Measurements from ENCODE around the gene TRIM68.

The TRIM68 gene

DNA sequence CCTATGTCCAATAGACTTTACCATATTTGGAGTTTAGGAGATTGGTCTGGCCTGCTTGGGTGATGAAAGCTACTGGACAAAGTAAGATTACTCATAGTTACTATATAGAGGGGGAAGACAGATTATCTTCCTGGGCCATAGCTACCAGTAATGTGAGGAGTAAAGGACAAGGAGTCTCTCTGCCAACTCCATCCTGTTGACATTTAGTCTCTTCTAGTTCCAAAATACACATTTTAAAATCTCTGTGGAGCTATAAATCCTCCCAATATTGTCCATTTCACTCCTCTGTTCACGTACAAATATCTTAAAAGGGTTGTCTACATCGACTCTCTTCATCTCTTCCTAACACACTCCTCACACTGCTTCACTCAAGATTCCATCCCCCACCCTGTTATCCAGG lies 28.1 kb upstream of the TRIM68 start:
- Histone ChIP-seq H3K9ac (ENCODE audit: low read length) (no peak overlapping the region), H3K36me3 (ENCODE audit: control insufficient read depth, insufficient read depth, low read length) (no peaks in the 10 kb centered on the region), H3K27ac (ENCODE audit: low read depth, low read length) (no peak overlapping the region), H3K4me1 (ENCODE audit: control insufficient read depth, insufficient read depth, low read length) (no peaks in the 10 kb centered on the region), H3K27me3 (ENCODE audit: control insufficient read depth, insufficient read depth, low read length) (no peaks in the 10 kb centered on the region), H3K4me3 (ENCODE audit: low read length) (no peak overlapping the region)

DNA sequence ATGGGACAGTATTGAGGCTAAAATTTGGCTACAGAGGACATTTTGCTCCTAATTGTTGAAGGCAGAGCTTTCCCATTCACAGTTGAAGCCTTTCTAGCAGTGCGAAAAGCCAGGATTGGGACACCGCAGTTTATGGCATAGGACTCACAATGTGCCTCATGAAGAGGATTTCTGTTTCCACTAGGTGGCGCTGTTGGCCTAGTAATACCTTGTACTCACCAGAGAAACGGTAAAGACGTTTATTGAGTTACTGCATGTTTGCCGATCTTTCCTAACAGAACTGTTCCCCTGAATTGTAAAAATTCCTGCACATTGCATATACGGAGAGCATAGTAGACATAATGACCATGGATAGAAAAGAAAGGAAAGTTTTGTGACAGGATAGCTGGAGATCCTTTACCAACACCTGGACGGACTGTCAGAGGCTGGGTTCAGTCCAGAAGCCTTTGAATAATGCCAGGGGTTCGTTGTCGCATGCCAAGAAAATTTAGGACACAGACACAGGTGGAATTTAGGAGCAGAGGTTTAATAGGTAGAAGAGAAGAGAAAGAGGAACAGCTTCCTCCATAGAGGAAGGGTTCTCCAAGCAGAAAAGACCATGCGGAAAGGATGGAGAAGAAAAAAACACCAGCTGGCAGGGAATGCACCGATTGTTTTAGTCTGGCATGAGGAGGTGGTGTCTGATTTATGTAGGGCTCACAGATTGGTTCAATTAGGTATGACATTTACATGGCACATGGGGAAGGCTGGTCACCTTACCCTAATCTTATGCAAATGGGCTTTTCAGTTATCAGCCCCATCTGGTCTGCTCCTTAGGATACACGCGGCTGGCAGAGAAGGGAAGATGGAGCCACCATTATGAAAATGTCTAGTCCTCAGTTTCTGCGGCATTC lies 18.4 kb upstream of the TRIM68 start:
- no peak overlapping the region for H3K4me3 ChIP-seq (ENCODE audit: low read length)
- no peaks in the 10 kb centered on the region for H3K4me1 ChIP-seq (ENCODE audit: control insufficient read depth, insufficient read depth, low read length)
- no peak overlapping the region for H3K9ac ChIP-seq (ENCODE audit: low read length)
- no peaks in the 10 kb centered on the region for H3K36me3 ChIP-seq (ENCODE audit: control insufficient read depth, insufficient read depth, low read length)
- no peaks in the 10 kb centered on the region for H3K27me3 ChIP-seq (ENCODE audit: control insufficient read depth, insufficient read depth, low read length)
- H3K27ac ChIP-seq (ENCODE audit: low read depth, low read length): no peak overlapping the region

DNA sequence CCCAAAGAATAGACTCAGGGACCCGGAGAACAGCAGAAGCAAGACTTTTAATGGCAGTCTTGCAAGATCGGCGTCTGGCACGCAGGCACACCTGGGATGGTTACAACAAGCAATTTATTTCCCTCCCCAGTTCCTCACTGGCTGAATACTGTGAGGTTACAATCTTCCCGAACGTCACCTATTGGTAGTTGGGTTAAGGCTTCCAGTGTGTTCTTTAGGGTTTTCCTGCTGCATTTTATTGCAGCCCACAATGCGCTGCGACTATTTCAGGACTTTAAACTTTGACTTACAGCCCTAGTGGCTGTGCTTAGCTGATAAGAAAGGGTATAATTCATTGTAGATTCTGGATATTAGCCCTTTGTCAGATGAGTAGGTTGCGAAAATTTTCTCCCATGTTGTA lies 11.5 kb upstream of the TRIM68 start:
- Histone ChIP-seq H3K9ac (ENCODE audit: low read length) (no peak overlapping the region), H3K27ac (ENCODE audit: low read depth, low read length) (no peak overlapping the region), H3K4me3 (ENCODE audit: low read length) (no peak overlapping the region), H3K27me3 (ENCODE audit: control insufficient read depth, insufficient read depth, low read length) (no peaks in the 10 kb centered on the region), H3K36me3 (ENCODE audit: control insufficient read depth, insufficient read depth, low read length) (no peaks in the 10 kb centered on the region), H3K4me1 (ENCODE audit: control insufficient read depth, insufficient read depth, low read length) (no peaks in the 10 kb centered on the region)

DNA sequence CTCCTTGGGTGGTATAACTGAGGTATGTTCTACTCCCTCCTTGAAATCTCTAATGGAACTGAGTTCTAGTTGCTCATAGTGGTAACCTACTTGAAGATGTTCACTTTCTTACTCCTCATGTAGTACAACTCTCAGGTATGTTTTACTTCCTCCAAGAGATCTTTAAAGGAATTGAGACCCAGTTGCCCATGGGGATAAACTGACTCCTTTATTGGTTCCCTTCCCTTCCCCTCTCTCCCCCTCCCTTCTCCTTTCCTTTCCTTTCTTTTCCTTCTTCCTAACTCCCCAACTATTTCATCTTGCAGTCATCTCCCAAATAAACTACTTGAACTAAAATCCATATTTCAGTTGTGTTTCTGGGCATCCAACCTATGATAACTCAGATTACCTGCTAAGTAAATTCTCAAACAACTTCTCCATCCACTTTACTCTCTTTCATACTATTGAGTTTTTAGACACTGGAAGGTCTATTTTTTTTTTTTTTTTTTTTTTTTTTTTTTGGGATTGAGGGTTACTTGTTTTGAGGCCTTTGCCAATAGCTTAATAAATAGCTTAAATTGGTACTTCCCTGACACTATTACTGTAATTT lies 7.9 kb upstream of the TRIM68 start:
- H3K4me1 ChIP-seq (ENCODE audit: control insufficient read depth, insufficient read depth, low read length): no peaks in the 10 kb centered on the region
- H3K27ac ChIP-seq (ENCODE audit: low read depth, low read length): no peak overlapping the region
- no peaks in the 10 kb centered on the region for H3K36me3 ChIP-seq (ENCODE audit: control insufficient read depth, insufficient read depth, low read length)
- H3K9ac ChIP-seq (ENCODE audit: low read length): no peak overlapping the region
- no peak overlapping the region for H3K4me3 ChIP-seq (ENCODE audit: low read length)
- H3K27me3 ChIP-seq (ENCODE audit: control insufficient read depth, insufficient read depth, low read length): no peaks in the 10 kb centered on the region

DNA sequence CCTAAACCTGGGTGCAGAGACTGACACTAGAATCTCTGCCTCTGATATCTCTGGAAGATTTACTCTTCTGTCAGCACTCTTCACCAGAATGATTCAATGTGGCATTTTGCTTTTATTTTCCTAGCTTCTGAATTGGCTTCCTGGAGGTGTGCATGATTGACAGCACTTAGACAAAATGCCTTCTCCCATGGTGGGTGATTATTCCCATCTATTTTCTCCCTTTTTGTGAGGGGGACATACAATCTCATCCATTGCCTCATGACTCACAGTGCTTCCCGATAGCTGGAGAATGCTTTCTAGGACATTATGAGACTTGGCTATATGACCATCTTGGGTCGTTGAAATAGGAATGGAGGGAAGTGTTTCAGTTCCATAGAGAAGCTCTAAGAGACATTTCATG lies 4.0 kb upstream of the TRIM68 start:
- Histone ChIP-seq H3K27me3 (ENCODE audit: control insufficient read depth, insufficient read depth, low read length) (no peaks in the 10 kb centered on the region), H3K4me1 (ENCODE audit: control insufficient read depth, insufficient read depth, low read length) (no peaks in the 10 kb centered on the region), H3K4me3 (ENCODE audit: low read length) (no peak overlapping the region), H3K36me3 (ENCODE audit: control insufficient read depth, insufficient read depth, low read length) (no peaks in the 10 kb centered on the region), H3K27ac (ENCODE audit: low read depth, low read length) (no peak overlapping the region), H3K9ac (ENCODE audit: low read length) (no peak overlapping the region)

DNA sequence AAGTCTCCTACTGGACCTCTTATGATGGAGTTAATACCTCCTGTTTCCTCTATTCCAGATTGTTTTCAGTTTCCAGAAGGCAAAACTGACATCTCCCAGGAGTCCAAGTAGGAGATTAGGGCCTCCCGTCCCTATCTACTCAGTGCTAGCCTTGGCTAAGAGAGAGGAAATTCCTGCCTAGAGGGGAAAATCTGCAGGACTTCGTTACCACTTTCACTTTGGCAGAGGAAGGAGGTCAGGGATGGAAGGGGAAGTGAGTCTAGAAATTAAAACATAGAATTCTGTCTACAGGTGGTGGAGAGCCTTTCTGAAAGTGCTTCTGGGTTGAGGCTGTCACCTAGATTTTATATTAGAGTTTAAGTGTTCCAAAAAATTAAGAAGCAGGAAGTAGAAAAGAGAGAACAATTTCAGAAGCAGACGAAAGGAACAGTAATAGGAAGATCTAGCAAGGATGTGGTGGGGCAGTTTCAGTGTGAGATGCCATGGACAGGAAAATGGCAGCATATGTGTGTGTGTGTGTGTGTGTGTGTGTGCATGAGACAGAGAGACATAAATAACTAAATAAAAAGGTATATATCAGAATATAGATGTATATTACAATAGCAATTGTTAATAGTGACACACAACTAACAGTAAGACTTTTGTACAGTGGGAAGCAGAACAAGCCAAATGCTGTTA lies 2.4 kb upstream of the TRIM68 start:
- Histone ChIP-seq H3K27ac (ENCODE audit: low read depth, low read length) (no peak overlapping the region), H3K4me1 (ENCODE audit: control insufficient read depth, insufficient read depth, low read length) (no peaks in the 10 kb centered on the region), H3K9ac (ENCODE audit: low read length) (no peak overlapping the region), H3K27me3 (ENCODE audit: control insufficient read depth, insufficient read depth, low read length) (no peaks in the 10 kb centered on the region), H3K4me3 (ENCODE audit: low read length) (peak overlapping the region; percentile 2), H3K36me3 (ENCODE audit: control insufficient read depth, insufficient read depth, low read length) (no peaks in the 10 kb centered on the region)

DNA sequence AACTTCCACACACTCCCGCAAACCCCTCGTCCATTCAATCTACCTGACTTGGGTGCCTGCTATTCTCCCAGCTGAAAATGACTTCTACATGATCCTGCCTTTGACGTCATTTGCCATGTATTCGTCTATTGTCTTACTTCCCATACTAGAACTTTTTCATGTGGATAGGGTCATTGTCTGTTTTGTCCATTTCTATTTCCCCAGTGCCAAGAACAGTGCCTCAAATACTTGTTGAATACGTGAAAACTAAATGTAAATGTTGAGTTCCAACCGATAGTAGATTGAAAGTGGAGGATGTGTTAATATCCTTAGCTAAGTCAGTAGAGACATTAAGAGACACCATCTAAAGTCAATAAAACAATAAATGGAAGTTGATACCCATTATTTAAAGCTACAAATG lies 935 bp downstream of the TRIM68 start:
- peaks cover under 1% of the 10 kb centered on the region for H3K36me3 ChIP-seq (ENCODE audit: control insufficient read depth, insufficient read depth, low read length)
- no peak overlapping the region for H3K9ac ChIP-seq (ENCODE audit: low read length)
- H3K27ac ChIP-seq (ENCODE audit: low read depth, low read length): no peak overlapping the region
- peak overlapping the region; percentile 74 for H3K4me3 ChIP-seq (ENCODE audit: low read length)
- H3K27me3 ChIP-seq (ENCODE audit: control insufficient read depth, insufficient read depth, low read length): no peaks in the 10 kb centered on the region
- no peaks in the 10 kb centered on the region for H3K4me1 ChIP-seq (ENCODE audit: control insufficient read depth, insufficient read depth, low read length)

DNA sequence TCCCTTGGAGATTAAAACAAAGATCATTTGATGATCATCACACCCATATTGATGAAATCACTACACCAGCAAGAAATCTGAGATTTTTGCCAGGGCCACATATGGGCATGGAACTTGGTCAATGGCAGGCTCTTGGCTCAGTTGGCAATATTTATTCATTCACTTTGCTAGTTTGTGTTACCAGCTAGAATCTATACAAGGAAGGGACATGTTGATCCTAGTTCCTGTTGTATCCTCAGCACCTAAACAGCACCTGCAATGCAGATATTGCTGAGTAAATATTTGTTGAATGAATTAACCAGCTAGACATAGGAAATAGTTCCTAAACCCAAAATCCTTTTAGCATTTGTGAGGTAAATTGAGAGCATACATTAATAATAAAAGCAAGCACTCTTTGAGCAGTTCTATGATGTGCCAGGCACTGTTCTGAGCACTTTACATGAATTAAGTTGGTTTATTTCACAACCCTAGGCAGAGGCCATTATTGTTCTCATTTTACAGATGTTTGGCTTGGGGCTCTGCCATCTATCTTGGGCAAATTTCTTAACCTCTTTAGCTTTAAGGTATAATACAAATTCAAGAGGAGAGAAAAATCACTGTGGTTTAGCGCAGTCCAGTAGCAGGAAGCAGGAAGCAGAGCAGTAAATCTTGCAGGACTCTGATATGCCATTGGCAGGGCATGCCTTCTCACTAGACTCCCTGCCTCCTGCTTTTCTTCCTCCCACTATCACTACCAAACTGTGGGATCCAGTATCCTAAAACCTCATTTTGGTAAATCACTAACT lies 1.6 kb downstream of the TRIM68 start:
- H3K36me3 ChIP-seq (ENCODE audit: control insufficient read depth, insufficient read depth, low read length): peaks cover 7% of the 10 kb centered on the region
- no peaks in the 10 kb centered on the region for H3K27me3 ChIP-seq (ENCODE audit: control insufficient read depth, insufficient read depth, low read length)
- no peak overlapping the region for H3K27ac ChIP-seq (ENCODE audit: low read depth, low read length)
- peak overlapping the region; percentile 74 for H3K4me3 ChIP-seq (ENCODE audit: low read length)
- H3K4me1 ChIP-seq (ENCODE audit: control insufficient read depth, insufficient read depth, low read length): no peaks in the 10 kb centered on the region
- no peak overlapping the region for H3K9ac ChIP-seq (ENCODE audit: low read length)

DNA sequence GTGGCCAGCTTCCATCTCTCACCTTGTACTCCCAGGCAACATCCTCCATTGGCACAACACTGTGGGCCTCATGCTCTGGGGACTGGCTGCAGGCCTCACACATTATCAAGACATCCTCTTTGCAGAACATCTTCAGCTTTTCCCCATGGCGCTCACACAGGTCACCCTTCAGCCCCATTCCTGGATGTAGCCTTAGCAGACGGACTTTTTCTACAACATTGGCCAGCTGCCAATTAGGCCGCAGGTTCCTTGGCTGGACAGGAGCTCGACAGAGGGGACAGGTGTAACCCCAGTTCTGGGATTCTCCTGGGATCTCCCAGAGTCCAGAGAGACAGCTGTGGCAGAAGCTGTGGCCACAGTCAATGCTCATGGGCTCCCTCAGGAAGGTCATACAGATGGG lies 3.0 kb downstream of the TRIM68 start:
- Histone ChIP-seq H3K4me3 (ENCODE audit: low read length) (no peak overlapping the region), H3K27ac (ENCODE audit: low read depth, low read length) (no peak overlapping the region), H3K4me1 (ENCODE audit: control insufficient read depth, insufficient read depth, low read length) (no peaks in the 10 kb centered on the region), H3K36me3 (ENCODE audit: control insufficient read depth, insufficient read depth, low read length) (peaks cover 21% of the 10 kb centered on the region), H3K9ac (ENCODE audit: low read length) (no peak overlapping the region), H3K27me3 (ENCODE audit: control insufficient read depth, insufficient read depth, low read length) (no peaks in the 10 kb centered on the region)

DNA sequence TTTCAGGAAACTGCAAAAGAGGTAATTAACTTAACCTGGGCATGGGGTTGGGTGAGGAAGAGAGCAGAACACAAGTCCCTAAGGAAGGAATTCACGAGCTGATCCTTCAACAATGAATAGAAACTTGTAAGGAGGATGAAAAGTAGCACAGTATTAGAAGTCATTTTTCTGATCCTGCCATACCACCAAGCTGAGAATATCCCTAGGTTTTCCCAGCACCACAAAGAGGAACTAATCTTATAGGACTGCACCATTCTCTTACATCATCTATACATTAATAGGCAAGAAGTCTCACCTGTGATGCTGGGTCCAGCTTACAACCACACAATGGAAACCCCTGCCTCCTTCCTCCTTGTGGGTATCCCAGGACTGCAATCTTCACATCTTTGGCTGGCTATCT lies 14.3 kb downstream of the TRIM68 start, which contains the start of gene OR52I1:
Gene OR52I1, plus strand, starts transcription at position 301 of the 400 bp plus-strand sequence. Its CDS starts 0 bp downstream, at position 301.
- H3K27ac ChIP-seq (ENCODE audit: low read depth, low read length): no peak within 1 kb of the TSS
- no peak within 1 kb of the TSS for H3K4me3 ChIP-seq (ENCODE audit: low read length)
- H3K4me1 ChIP-seq (ENCODE audit: control insufficient read depth, insufficient read depth, low read length): no peaks in the 10 kb centered on the region
- H3K27me3 ChIP-seq (ENCODE audit: control insufficient read depth, insufficient read depth, low read length): no peaks in the 10 kb centered on the region
- no peaks in the 10 kb centered on the region for H3K36me3 ChIP-seq (ENCODE audit: control insufficient read depth, insufficient read depth, low read length)
- H3K9ac ChIP-seq (ENCODE audit: low read length): no peak within 1 kb of the TSS

DNA sequence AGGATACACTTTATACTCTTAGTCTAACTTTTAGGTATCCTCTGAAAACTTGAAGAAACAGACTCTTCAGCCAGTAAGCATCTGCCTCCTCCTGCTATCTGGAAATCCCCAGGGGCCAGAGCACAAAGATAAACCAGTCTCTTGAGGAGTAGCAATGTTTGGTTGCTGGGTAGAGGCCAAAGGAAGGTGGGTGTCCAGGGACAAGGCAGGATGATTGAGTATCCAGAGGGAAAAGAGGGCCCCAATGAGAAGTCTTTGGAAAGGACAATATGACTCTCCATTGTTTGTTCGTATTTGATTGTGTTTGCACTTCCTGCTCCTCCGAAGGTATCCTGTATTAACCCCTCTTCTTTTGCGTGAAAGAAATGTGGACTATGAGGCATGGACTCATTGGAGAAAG lies 19.0 kb downstream of the TRIM68 start:
- no peak overlapping the region for H3K4me3 ChIP-seq (ENCODE audit: low read length)

DNA sequence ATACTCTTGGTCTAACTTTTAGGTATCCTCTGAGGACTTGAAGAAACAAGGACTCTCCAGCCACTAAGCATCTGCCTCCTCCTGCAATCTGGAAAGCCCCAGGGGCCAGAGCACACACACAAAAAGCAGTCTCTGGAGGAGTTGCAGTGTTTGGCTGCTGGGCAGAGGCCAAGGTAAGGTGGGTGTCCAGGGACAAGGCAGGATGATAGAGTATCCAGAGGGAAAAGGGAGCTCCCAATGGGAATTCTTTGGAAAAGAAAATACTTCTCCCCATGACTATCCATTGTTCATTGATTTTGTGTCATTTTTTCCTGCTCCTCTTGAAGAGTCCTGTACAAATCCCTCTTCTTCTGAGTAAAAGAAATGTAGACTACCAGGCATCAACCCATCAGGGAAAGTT lies 26.6 kb downstream of the TRIM68 start, which contains the start of gene OR52I2:
Gene OR52I2, plus strand, starts transcription at position 301 of the 400 bp plus-strand sequence.
- no peaks in the 10 kb centered on the region for H3K27me3 ChIP-seq (ENCODE audit: control insufficient read depth, insufficient read depth, low read length)
- no peak within 1 kb of the TSS for H3K9ac ChIP-seq (ENCODE audit: low read length)
- no peak within 1 kb of the TSS for H3K27ac ChIP-seq (ENCODE audit: low read depth, low read length)

More for the DNA sequence above, 19.0 kb downstream of the TRIM68 start:
- Histone ChIP-seq H3K27me3 (ENCODE audit: control insufficient read depth, insufficient read depth, low read length) (no peaks in the 10 kb centered on the region), H3K4me1 (ENCODE audit: control insufficient read depth, insufficient read depth, low read length) (no peaks in the 10 kb centered on the region), H3K27ac (ENCODE audit: low read depth, low read length) (no peak overlapping the region), H3K36me3 (ENCODE audit: control insufficient read depth, insufficient read depth, low read length) (no peaks in the 10 kb centered on the region), H3K9ac (ENCODE audit: low read length) (no peak overlapping the region)

More for the DNA sequence above, 26.6 kb downstream of the TRIM68 start, which contains the start of gene OR52I2:
- Histone ChIP-seq H3K4me1 (ENCODE audit: control insufficient read depth, insufficient read depth, low read length) (no peaks in the 10 kb centered on the region), H3K36me3 (ENCODE audit: control insufficient read depth, insufficient read depth, low read length) (no peaks in the 10 kb centered on the region), H3K4me3 (ENCODE audit: low read length) (no peak within 1 kb of the TSS)
